ENCODE data around the gene HOXA3. TPM values are rescaled to one million over a fixed set of nuclear protein-coding genes. Genes with fewer than 3 reads are reported as not detected.

The HOXA3 gene
- total and polyA plus RNA-seq, 9 of the 15 experiments (the other 6 are each of a cell fraction or from before 2014, with no cell fraction given): 0.04 to 0.13 TPM; not detected in 7

GRCh38 chr7:27111042-27111750, 41.2 kb downstream of the HOXA3 start:
- 6% methylated on average over 6 of the region's 6 CpGs for WGBS (ENCODE audit: insufficient coverage, low coverage, missing lambda C conversion rate)
- ATAC-seq (no peak), FAIRE-seq (no peak), DNase-seq (ENCODE audit: extremely low read depth in 1 of 4, low spot score in 3 of 4) (no peak)
- Histone ChIP-seq H3K27me3 (ENCODE audit: control insufficient read depth in 2 of 2, insufficient read depth in 2 of 2, low read length in 2 of 2) (peaks cover 54 to 68% of the 10 kb centered on the region in 2 experiments; a peak in 4 of 5 replicates), H3K9me3 (replicated peaks; ENCODE audit: control insufficient read depth, insufficient read depth, low read depth, low read length) (no peaks in the 10 kb centered on the region), H3K4me1 (replicated peaks in 1 of 2; ENCODE audit: control insufficient read depth in 2 of 2, insufficient read depth in 2 of 2, low read length in 2 of 2) (peaks cover 0 to 28% of the 10 kb centered on the region in 2 experiments; a peak in 2 of 5 replicates), H3K4me2 (ENCODE audit: insufficient read depth, low read length) (no peak overlapping the region), H2AFZ (ENCODE audit: low read depth, low read length) (no peak overlapping the region), H3K9ac (ENCODE audit: insufficient read depth in 1 of 2, low read depth in 2 of 2, low read length in 2 of 2) (no peak overlapping the region), H3K27ac (ENCODE audit: extremely low read depth, low read depth, low read length) (no peak overlapping the region), H3K9me1 (ENCODE audit: control insufficient read depth, insufficient read depth, low read length) (no peaks in the 10 kb centered on the region), H3K4me3 (no peak overlapping the region), H4K20me1 (replicated peaks; ENCODE audit: control insufficient read depth, insufficient read depth, low read length) (0 out of 2 replicates have a peak, but pooled peaks cover 6% of the 10 kb centered on the region), H3K79me2 (ENCODE audit: control insufficient read depth, insufficient read depth, low read length) (no peaks in the 10 kb centered on the region), H3K36me3 (ENCODE audit: control insufficient read depth, insufficient read depth, low read length) (no peaks in the 10 kb centered on the region)
- intact Hi-C loops (cut with micrococcal nuclease) (no loop called here), in situ Hi-C loops (cut with MboI) (no loop called here)
- no TSS peak for BruUV-seq (replicated peaks)
- POLR2A ChIA-PET: no interaction called here
- CTCF ChIA-PET (ENCODE audit: low intra/inter-chr PET ratio): no interaction called here
- no peak for TF ChIP-seq TAF7 (tag; IDR thresholded peaks at IDR 0.05)
- TF ChIP-seq ZBED1 (IDR thresholded peaks at IDR 0.05): no peak
- TF ChIP-seq GTF2B (IDR thresholded peaks at IDR 0.05; ENCODE audit: extremely low read depth, insufficient read length): no peak
- no peak for TF ChIP-seq POLR2B (IDR thresholded peaks at IDR 0.05; ENCODE audit: low read depth, partially characterized antibody)
- no peak for TF ChIP-seq RBFOX2 (IDR thresholded peaks at IDR 0.05; ENCODE audit: low read depth, low read length)
- no peak for TF ChIP-seq CC2D1A (IDR thresholded peaks at IDR 0.05)
- no peak for TF ChIP-seq MXI1 (IDR thresholded peaks at IDR 0.05; ENCODE audit: low read depth, low read length)
- TF ChIP-seq, protein P1, sequence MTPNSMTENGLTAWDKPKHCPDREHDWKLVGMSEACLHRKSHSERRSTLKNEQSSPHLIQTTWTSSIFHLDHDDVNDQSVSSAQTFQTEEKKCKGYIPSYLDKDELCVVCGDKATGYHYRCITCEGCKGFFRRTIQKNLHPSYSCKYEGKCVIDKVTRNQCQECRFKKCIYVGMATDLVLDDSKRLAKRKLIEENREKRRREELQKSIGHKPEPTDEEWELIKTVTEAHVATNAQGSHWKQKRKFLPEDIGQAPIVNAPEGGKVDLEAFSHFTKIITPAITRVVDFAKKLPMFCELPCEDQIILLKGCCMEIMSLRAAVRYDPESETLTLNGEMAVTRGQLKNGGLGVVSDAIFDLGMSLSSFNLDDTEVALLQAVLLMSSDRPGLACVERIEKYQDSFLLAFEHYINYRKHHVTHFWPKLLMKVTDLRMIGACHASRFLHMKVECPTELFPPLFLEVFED (CRISPR knock-in tag; conservative IDR thresholded peaks at IDR 0.05): no peak
- TF ChIP-seq, protein P2, sequence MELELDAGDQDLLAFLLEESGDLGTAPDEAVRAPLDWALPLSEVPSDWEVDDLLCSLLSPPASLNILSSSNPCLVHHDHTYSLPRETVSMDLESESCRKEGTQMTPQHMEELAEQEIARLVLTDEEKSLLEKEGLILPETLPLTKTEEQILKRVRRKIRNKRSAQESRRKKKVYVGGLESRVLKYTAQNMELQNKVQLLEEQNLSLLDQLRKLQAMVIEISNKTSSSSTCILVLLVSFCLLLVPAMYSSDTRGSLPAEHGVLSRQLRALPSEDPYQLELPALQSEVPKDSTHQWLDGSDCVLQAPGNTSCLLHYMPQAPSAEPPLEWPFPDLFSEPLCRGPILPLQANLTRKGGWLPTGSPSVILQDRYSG (tag; conservative IDR thresholded peaks at IDR 0.05; ENCODE audit: low read depth): no peak
- no peak for TF ChIP-seq DEAF1 (CRISPR knock-in tag; IDR thresholded peaks at IDR 0.05)
- no peak for TF ChIP-seq JUND (IDR thresholded peaks at IDR 0.05; ENCODE audit: borderline replicate concordance, low read depth, low read length)
- TF ChIP-seq JUND (tag; IDR thresholded peaks at IDR 0.05; ENCODE audit: borderline replicate concordance, low read depth, low read length): no peak
- TF ChIP-seq ZNF551 (CRISPR knock-in tag; IDR thresholded peaks at IDR 0.05): no peak

All from K562 (cell line).